ENCODE data around the gene CLRN3.

GRCh38 chr10:127894146-127894545 lies 1.4 kb upstream of the CLRN3 start:
- TF ChIP-seq EP300 (IDR thresholded peaks at IDR 0.05; ENCODE audit: low read length) (no peak), HBP1 (CRISPR knock-in tag; IDR thresholded peaks at IDR 0.05) (no peak), CTCF (IDR thresholded peaks at IDR 0.05 in 2 of 3, conservative IDR thresholded peaks at IDR 0.05 in 1 of 3; ENCODE audit: insufficient read depth in 2 of 3, low read depth in 1 of 3, low read length in 3 of 3) (no peak)
